GM12874 (cell line): ENCODE measurements around the gene PRR5L.
A peak's percentile ranks its signal among the peaks of the same experiment; 100 is the strongest.

Experiments
- TF ChIP-seq, protein P1 (sequence below): IDR thresholded peaks from 2 replicates; pipeline ENCODE4 v1.5.1; 2011; ENCODE audit warnings: low read depth, mild to moderate bottlenecking, control low read depth, low read length, moderate library complexity; ENCODE audit not compliant: insufficient read depth

The PRR5L gene

DNA sequence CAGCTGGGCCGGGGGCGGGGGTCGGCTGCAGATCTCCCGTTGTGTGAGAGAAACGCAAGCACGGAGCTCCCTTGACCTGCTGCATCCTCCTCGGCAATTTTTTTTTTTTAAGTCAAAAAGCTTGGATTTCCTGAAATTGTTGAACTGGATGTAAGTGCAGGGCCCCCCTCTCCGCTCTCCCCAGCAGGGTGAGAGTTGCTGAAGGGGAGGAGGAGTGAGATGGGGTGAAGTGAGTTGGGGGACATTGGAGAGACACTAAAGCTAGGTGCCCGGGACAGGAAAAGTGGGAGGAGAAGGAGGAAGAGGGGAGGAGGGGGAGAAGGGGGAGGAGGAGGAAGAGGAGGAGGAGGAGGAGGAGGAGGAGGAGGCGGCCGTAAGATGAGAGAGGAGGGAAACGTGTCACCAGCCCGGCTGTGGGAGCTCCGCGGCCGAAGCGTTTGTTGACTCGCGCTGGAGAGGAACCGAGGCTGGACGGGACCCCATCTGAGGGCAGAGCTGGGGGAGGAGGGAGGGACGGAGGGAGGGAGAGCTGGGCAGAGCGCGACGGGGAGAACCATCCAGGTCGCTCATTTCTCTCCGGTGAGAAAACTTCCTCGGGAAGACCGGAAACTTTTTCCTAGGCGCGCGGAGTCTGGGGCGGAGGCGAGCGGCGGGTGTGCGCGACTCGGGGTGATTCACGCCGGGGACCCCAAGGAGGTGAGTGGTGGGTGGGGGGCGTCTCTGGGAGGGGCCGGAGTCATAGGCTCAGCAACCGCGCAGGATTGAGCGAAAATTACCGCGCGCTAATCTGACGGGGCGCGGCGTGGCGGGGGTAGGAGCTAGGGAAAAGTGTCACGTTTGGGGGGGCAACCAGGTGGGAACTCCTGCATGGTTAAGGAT, 80.2 kb downstream of the PRR5L start:
- TF ChIP-seq, protein P1, sequence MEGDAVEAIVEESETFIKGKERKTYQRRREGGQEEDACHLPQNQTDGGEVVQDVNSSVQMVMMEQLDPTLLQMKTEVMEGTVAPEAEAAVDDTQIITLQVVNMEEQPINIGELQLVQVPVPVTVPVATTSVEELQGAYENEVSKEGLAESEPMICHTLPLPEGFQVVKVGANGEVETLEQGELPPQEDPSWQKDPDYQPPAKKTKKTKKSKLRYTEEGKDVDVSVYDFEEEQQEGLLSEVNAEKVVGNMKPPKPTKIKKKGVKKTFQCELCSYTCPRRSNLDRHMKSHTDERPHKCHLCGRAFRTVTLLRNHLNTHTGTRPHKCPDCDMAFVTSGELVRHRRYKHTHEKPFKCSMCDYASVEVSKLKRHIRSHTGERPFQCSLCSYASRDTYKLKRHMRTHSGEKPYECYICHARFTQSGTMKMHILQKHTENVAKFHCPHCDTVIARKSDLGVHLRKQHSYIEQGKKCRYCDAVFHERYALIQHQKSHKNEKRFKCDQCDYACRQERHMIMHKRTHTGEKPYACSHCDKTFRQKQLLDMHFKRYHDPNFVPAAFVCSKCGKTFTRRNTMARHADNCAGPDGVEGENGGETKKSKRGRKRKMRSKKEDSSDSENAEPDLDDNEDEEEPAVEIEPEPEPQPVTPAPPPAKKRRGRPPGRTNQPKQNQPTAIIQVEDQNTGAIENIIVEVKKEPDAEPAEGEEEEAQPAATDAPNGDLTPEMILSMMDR, result no peak

DNA sequence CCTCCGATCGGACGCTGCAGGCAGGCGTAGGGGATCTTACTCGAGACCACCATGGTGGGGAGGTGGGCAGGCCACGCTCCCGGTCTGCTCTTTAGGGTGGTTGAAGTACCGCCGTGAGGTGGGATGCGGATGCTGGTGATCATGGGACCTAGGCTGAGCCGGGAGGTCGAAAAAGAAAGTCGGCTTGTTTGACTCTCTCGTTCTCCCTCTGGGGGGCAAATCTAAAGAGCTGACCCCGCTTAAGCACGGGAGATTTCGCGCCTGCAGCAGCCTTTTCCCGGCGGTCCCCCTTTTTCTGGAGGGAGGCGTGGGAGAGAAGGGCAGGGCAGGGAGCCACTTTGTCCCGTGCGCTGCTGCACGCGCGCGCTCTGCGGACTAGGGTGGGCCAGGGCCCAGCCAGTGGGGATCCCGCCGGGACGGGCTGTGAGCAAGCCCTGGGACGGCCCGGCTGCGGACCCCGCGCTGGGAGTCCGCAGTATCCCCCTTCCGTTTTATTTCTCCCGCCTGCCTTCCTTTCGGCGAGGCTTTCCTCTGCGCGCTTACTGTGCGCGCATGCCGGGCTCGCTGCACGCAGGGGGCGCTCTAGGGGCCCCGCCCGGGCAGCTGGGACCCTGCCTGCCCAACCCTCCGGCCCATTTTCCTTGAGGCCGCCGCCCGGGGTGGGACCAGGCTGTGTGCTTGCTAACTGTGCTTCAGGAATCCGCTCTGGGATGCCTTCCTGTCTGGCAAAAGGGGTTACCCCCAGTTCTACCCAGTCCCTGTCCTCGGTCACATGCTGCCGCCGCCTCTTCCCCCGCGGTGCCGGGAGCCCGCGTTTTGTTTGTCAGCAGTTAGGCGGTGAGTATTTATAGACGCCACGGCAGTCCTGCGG, 81.0 kb downstream of the PRR5L start:
- TF ChIP-seq, protein P1, result peak; percentile 86

DNA sequence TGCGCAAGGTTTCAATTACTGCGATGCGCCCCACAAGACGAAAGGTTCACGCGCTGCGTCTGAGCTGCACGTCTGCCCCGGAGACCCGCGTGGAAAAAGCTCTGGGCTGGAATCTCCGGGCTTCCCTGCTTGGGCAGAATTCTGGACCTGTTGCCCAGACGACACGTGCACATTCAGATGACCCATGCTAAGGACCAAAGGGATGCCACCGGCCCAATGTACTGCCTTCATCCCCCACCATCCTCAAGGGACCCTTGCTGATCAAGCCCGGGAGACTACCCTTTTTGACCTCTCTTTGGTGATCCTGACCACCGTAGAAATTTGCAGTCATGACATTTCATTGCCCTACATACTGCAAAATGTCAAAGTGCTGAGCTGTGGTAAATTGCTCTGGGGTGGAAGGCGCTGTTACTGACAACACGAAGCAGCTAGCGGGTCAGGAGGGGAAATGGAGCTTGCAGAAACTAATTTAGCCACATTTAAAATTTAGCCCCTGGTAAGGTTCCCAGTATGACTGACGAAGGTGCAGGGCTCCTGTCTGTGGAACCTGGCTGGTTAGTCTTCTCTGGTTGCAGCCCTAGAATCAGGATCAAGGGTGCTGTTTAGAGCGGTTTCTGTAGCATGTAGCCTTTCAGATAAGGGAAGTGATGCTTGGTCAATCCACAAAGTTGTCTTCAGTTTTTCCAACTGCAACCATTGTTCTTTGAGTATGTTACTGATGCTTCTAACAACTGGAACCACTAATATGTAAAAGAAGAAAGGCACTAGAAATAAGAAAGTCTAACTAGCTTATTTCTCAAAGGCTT, 81.9 kb downstream of the PRR5L start:
- TF ChIP-seq, protein P1, result no peak

DNA sequence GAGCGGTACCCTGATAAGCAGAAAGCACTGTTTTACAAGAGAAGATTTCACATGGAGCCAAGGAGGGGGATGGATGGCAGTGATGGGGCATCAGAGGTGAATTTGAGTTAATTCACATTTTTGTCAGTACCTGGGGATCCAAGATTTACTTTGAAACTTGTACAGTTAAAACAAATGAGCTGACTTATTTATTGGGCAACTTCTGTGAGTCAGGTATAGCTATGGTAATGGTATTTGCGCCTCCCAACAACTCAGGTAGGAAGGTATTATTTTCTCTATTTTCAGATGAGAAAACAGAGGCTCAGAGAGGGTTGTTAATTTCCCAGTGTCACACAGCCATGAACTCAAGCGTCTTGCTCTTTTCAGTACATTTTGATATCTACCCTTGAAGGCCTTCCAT, 83.6 kb downstream of the PRR5L start:
- TF ChIP-seq, protein P1, result no peak

DNA sequence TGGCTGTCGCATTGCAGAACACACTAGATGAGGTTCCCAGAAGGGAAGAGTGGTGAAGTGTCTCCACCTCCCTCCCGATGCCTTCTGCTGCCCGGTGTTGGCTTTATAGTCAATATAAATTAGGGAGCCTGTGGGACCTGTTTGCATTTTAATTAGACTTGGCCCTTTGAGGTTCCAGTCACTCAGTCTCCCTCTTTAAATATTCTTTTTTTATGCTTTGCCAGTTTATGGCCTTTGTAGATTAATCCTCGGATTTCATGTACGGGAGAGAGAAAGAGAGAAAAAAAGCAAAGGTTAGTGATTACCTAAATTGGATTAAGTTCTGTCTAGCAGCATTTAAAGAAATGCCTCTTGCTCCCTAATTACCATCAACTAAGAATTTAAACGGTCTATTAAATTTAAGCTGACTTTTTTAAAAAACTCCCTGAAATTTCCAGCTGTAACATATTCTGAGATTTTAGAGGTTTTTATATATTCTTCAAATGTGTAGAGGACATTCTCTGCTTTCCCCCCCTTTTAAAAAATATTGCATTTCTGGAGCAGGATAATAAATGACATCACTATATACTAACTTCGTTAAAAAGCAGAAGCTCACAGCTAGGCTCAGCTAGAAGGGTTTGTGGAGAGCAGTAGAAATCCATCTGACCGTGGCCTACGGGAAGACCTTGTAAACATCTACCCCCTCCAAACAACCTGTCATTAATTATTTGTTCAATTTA, 84.4 kb downstream of the PRR5L start:
- TF ChIP-seq, protein P1, result no peak

DNA sequence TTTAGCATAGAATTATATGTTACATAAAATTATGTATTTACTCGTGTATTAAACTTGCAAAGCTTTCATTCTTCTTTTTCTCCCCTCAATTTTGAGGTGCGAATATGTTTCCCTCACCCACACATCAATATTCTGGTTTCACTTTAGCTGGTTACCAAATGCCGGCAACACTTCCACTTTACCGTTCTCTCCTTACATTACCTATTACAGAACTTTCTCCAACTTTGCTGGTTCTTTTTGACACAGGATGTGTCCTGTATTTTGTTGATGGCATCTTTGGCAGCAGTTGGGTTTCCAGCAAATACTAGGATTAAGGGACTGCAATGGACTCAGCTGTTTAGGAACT, 84.9 kb downstream of the PRR5L start:
- TF ChIP-seq, protein P1, result no peak
